CD4-positive, alpha-beta T cell treated with Interleukin-17A for 1 hour (primary cell): ENCODE results near the gene CBX3.
"Not testable (repeated sequence)": the region's sequence is repeated elsewhere in the genome, so short reads cannot be mapped to it uniquely, and the experiment has no call there.

Experiments
- DNase-seq: peaks from one replicate; pipeline ENCODE4 v3.0.0-alpha.2; 2020

Gene CBX3

DNA sequence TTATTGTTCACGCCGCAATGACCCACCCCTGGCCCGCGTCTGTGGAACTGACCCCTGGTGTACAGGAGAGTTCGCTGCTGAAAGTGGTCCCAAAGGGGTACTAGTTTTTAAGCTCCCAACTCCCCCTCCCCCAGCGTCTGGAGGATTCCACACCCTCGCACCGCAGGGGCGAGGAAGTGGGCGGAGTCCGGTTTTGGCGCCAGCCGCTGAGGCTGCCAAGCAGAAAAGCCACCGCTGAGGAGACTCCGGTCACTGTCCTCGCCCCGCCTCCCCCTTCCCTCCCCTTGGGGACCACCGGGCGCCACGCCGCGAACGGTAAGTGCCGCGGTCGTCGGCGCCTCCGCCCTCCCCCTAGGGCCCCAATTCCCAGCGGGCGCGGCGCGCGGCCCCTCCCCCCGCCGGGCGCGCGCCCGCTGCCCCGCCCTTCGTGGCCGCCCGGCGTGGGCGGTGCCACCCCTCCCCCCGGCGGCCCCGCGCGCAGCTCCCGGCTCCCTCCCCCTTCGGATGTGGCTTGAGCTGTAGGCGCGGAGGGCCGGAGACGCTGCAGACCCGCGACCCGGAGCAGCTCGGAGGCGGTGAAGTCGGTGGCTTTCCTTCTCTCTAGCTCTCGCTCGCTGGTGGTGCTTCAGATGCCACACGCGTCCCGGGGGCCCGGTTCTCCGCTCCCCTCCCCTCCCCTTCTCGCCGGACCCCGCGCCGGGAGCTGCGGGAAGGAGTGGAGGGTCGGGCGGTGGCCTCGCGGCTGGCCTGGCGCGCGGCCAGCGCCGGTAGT lies at the start of gene CBX3:
Gene CBX3 (plus strand): TSS at position 499 of the 772 bp plus-strand sequence. CDS start 1,254 bp downstream, outside the sequence.
- peak; percentile 93 for DNase-seq

- DNase-seq = peak; percentile 88
Measured at GRCh38 chr7:26151953-26152781, 49.4 kb upstream of the CBX3 start, which contains the start of gene NFE2L3. Gene NFE2L3 (plus strand): TSS chr7:26152198. CDS start chr7:26152499, 301 bp downstream.

DNA sequence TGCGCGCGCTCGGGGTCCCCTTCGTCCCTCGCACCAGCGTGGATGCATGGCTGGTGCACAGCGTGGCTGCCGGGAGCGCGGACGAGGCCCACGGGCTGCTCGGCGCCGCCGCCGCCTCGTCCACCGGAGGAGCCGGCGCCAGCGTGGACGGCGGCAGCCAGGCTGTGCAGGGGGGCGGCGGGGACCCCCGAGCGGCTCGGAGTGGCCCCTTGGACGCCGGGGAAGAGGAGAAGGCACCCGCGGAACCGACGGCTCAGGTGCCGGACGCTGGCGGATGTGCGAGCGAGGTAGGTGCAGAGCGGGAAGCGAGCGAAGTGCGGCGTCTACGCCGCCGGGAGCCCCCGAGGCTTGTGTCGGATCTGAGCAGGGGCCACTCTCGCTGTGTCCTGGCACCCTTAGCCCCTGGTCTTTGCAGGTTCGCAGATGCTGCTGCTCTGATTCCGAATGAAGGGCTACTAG lies 48.7 kb upstream of the CBX3 start:
- not testable (repeated sequence) for DNase-seq

- DNase-seq = no peak
Measured at GRCh38 chr7:26153241-26153822, 48.2 kb upstream of the CBX3 start.

GRCh38 chr7:26153823-26154783 lies 47.4 kb upstream of the CBX3 start:
- DNase-seq = peak; percentile 52

DNA sequence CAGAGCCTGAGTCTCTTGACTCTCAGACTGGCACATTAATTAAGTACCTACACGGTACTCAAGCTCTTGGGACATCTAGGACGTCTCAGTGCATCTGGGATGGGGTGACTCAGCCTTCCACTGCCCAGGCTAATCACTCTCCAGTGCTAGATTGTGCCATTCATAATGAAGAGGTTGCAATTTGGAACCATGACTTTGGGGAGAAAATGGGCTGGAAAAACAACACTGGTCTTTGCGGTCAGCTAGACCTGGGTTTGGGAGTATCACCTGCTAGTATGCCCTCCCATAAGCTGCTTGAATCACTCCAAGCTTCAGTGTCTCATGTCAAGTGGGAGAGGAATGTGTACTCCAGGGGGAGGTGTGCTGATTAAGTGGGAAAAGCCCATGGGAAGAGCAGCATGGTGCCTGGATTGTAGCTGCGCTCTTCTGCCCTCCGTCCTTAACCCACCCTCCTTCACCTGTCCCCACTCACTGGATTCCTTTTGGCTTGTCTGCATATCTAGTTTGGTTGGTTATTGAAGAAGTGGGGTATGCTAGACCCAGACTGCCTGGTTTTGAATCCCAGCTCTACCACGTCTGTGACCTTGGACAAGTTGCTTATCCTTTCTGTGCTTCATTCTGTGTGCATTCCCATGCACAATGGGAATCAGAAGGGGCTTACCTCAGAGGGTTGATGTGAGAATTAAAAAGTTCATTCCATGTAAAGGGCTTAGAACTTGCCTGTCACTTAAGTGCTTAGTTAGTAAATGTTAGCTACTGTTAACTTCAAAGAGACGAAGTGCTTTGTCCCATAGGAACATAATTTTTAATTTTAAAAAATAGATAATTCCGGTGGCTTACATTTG lies 45.8 kb upstream of the CBX3 start:
- no peak for DNase-seq

GRCh38 chr7:26156451-26157420 lies 44.8 kb upstream of the CBX3 start:
- DNase-seq = peak; percentile 88

DNA sequence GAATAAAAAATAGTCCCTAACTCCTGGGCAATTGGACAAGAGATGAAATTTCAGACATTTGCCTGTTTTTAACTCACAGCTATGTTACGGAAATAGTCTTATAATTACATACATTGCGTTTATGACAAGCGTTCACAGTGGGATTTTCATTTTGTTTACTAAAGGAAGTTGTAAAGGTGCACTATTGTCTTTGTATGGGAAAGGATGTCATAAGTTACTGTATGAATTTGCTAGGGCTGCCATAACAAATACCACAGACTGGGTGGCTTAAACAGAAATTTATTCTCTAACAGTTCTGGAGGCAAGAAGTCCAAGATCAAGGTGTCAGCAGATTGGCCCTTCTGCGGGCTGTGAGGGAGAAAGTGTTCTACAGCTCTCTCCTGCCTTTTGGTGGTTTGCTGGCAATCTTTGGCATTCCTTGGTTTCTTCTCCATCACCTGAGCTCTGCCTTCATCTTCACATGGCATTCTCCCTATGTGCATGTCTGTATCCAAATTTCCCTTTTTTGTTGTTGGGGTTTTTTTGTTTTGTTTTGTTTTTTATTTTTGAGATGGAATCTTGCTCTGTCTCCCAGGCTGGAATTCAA lies 43.9 kb upstream of the CBX3 start:
- no peak for DNase-seq

- no peak for DNase-seq
Measured at GRCh38 chr7:26159243-26159642, 42.3 kb upstream of the CBX3 start.

DNA sequence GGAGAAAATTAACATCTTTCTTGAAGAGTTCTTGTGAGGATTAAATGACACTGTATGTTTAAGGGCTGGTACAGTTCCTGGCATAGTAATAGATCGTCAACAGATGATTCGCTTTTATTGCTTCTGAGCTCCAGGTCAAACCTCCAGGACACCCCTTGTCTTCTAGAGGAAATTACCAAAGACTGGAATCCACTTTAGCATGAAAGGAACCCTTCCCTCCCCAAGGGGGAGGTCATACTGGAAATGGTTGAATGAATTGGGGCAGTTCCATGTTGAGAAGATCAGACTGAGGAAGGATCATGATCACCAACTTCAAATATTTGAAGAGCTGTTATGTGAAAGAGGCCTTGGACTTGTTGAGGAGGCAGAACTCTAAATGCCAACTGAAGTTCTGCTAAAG lies 40.6 kb upstream of the CBX3 start:
- DNase-seq = no peak

DNA sequence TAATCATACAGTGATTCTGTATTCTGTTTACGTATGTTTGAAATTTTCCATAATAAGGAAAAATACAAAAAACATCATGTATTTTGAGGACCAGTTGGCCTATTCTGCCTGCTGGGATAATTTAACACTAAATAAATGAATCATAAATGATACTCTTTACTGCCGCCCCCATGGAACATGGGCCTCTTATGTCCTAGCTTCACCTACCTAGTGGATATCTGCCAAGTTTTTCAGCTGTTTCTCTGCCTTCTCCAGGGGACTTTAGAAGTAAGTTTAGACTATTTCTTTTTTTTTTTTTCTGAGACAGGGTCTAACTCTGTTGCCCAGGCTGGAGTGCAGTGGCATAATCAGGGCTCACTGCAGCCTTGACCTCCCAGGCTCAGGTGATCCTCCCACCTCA lies 39.1 kb upstream of the CBX3 start:
- no peak for DNase-seq

DNA sequence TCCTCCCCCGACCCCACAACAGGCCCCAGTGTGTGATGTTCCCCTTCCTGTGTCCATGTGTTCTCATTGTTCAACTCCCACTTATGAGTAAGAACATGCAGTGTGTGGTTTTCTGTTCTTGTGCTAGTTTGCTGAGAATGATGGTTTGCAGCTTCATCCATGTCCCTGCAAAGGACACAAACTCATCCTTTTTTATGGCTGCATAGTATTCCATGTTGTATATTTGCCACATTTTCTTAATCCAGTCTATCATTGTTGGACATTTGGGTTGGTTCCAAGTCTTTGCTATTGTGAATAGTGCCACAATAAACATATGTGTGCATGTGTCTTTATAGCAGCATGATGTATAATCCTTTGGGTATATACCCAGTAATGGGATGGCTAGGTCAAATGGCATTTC lies 37.7 kb upstream of the CBX3 start:
- DNase-seq = not testable (repeated sequence)

DNA sequence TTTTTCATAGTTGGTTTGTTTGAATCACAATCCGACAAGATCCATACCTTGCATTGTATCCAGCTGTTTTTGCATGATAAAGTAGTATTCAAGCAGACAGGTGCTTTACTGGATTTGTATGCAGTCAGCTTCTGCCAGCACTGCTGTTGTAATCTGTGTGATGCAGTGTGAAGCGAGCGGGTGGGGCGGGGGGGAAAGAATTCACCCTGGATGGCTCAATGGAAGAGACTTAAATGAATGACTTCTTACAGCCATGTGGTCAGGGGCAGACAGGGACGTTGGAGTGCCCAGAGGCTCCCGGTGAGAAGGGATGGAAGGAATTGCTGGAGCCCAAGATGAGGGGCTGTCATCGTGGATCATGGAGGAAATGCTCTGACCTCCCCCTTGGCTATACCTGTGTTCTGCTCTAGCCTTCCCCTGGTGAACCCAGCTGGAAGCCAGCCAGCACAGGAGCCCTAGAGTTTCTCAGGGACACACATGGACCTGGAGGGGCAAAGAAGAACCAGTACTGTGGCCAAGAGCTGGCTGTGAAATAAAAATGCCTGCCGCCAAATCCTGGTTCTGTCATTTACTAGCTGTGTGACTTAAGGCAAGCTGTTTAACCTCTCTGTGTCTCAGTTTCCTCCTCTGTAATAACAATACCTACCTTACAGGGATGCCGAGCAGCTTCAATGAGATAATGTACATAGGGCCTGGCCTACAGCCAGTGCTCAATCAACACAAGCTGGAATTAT lies 35.4 kb upstream of the CBX3 start:
- no peak for DNase-seq

DNA sequence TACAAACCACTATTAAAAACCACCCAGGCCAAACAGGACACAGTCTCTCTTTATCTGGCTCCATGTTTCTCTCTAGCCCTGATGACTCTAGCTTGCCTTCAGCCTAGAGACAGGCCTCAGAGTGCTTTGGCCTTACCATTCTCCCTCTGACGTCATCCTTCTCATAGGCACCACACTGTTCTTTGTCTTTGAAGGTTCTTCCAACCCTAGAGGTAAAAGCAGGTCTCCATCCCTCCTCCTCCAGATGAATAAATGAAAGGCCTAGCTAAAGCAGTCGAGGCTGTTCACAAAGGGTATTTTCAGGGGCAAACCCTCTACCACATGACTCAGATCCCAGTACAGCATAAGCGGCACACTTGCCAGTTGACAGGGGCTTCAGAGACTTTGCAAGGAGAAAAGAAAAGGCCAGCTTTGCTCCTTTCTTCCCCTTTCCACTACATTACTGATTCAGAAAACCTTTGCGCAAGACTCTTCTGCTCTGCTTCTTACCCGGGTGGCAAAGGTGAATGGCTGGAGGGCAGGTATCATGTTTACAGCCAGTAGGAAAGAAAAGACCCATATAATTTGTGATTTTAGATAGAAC lies 34.8 kb upstream of the CBX3 start:
- no peak for DNase-seq

GRCh38 chr7:26167303-26167934 lies 34.1 kb upstream of the CBX3 start:
- DNase-seq = peak; percentile 73

DNA sequence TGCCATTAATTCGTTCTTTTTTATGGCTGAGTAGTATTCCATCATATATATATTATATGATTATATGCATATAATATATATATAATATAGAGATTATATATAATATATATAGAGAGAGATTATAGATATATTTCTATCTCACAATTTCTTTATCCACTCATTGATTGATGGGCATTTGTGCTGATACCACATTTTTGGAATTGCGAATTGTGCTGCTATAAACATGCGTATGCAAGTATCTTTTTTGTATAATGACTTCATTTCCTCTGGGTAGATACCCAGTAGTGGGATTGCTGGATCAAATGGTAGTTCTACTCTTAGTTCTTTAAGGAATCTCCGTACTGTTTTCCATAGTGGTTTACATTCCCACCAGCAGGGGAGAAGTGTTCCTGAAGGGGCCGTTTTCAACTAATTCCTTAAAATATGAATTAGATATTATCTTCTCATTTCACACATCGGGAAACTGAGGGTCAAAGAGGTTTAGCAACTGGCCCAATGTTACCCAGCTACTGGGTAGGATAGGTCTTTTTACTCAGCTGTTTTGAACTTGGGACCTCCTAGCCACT lies 33.0 kb upstream of the CBX3 start:
- no peak for DNase-seq

DNA sequence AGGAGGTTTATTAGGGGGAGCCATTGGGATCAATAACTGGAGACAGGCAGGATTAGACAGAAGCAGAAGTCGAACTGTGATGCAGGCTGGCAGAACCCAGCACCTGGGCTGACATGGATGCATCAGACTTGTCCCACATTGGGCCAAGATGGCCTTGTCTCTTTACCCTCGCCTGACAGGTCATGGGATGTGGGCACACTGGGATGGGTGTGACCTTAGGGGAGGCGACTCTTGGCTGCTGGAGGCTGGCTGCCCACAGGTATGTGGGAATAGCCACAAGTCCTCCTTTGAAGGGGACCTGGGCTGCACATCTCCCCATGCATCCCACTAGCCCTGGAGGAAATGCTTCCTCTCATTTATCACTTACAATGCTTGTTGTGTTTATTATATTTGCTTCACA lies 32.3 kb upstream of the CBX3 start:
- DNase-seq = no peak

- DNase-seq = no peak
Measured at GRCh38 chr7:26170663-26171062, 30.9 kb upstream of the CBX3 start.
